ENCODE data around the gene ABCA3.
"Not testable (repeated sequence)": the region's sequence is repeated elsewhere in the genome, so short reads cannot be mapped to it uniquely, and the experiment has no call there.

The ABCA3 gene

DNA sequence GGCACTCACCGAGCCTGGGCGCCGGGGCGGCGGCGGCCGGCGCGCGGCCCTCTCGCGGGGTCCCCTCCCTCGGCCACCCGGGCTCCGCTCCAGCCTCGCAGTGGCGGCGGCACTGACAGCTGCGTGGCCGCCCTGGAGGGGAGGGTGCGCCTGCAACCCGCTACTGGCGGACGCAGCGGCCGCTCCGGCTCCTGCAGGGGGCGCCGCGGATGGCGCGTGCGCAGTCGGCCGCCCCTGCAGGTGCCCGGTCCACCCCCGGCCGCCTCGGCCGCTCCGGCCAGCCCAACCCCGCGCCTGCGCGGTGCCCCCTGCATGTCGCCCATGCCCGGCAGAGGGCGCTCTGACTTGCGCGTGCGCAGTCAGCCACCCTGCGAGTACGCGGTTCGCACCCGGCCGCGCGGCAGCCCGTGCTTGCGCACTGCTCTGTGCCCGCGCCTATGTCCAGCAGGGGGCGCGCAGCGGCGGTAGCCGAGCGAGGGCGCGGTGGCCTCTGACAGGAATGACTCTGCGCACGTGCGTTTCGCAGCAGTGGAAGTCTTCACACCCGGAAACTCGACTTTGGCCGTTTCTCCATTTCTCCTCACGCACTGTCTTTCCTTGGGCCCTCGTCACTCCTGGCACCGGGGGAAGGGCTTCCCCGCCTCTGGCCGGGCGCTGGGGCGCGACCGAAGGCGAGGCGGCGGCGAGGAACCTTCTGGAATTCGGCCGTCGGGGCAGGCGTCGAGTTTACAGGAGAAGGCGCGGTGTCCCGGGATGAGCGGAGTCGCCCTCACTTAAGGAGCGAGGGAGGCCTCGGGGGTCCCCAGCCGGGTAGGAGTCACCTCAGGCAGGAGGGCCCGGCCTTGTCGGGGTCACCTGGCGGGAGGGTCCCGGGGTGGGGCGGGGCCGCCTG, at the start of gene ABCA3:
ABCA3 (minus strand) TSS at position 165 of the 892 bp plus-strand sequence. CDS start 14,262 bp downstream, outside the sequence.
- DNase-seq: peak; percentile 95

DNA sequence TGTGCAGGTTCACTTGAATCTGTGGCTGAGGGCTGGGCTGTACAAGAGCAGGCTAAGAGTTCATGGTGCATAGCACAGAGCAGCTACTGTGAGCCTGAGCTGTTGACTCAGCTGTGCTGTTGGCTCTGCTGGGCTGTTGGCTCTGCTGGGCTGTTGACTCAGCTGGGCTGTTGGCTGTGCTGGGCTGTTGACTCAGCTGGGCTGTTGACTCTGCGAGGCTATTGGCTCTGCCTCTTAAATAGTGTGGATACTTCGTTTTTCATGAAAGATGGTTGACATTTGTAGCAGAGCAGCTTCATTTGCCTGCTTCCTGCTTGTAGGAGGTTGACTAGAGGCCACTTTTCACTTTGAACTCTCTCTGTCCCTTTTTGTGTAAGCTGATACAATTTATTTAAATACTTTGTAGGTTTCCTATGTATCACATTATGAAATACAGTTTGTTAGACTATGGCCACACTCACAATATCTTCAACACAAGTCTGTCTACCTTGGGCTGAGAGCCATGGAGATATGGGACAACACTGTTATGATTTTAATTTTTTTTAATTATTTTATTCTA, 48.4 kb upstream of the ABCA3 start:
- peak; percentile 2 for DNase-seq

DNA sequence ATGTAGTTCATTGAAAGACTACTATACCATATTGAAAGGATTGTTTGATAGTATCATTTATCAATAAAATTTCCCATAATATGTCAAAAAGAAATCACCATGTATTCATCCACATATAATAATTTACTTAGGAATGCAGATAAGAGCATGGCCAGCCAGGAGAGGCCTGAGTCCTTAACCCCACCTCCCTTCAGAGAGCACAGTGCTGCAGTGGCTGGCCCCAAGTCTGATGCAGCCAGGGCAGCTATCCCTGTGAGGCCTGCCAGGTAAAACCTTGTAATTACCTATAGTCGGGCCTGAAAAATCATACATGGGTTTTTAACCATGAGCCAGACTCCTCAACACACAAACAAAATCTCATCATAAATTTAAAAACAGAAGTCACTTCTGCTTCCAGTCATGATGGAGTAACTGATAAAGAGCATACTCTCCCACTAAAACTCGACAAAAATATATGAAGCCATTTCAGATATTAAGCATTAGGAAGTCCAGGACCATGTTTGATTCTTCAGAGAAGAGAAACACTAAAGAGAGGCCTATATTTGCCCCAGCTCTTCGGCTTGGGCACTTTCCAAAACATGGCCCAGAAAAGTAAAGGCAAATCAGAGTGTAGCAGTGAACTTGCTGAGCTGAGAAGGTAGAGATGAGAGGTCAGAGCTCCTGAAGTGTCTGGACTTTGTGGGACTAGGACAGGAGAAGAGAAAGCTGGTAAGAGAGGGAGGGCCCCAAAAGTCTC, 47.8 kb upstream of the ABCA3 start:
- no peak for DNase-seq

DNA sequence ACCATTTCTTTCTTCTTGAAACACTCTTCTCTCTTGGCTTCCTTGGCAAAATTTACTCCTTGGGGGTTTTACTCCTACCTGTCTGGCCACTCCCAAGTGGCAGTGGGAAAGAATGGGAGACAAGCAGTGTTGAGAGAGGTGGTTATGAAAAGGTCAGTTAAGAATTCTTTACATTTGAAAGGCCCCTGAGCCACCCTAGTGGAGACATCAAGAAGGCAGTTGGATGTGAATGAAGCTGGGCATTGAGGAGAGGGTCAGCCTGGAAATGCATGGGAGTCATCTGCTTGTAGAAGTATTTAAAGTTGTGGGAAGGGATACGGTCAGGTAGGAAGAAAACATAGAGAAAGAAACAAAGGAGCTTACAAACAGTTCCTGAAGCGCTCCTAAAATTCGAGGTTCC, 46.5 kb upstream of the ABCA3 start:
- no peak for DNase-seq

DNA sequence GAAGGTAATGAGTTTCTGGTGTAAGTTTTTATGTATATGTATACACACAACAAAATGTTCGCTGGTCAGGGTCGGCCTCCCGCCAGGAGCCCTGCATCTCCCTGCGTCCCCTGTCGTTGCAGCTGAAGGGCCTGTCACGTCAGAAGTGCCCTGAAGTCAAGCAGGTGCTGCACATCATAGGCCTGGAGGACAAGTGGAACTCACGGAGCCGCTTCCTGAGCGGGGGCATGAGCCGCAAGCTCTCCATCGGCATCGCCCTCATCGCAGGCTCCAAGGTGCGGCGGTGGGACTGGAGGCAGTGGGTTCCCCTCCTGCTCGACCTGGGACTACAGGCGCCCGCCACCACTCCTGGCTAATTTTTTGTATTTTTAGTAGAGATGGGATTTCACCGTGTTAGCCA, 45.5 kb upstream of the ABCA3 start:
- not testable (repeated sequence) for DNase-seq

- DNase-seq: no peak
Measured at GRCh38 chr16:2385190-2385836, 44.8 kb upstream of the ABCA3 start.

DNA sequence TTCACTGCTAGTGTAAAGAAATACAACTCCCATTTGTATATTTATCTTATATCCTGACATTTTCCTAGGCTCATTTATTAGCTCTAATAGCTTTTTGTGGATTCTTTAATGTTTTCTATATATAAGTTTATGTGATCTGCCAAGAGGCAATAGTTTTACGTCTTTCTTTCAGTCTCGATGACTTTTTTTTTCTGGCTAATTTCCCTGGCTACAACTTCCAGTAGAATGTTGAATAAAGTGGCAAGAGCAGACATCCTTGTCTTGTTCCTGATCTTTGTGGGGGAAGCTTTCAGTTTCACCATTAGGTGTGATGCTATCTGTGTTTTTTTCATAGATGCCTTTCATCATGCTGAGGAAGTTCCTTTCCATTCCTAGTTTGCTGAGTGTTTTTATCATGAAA, 43.9 kb upstream of the ABCA3 start:
- DNase-seq: no peak

- DNase-seq: no peak
Measured at GRCh38 chr16:2383501-2383900, 43.0 kb upstream of the ABCA3 start.

GRCh38 chr16:2374644-2375043, 34.1 kb upstream of the ABCA3 start:
- no peak for DNase-seq

- DNase-seq: no peak
Measured at GRCh38 chr16:2373176-2373575, 32.6 kb upstream of the ABCA3 start.

DNA sequence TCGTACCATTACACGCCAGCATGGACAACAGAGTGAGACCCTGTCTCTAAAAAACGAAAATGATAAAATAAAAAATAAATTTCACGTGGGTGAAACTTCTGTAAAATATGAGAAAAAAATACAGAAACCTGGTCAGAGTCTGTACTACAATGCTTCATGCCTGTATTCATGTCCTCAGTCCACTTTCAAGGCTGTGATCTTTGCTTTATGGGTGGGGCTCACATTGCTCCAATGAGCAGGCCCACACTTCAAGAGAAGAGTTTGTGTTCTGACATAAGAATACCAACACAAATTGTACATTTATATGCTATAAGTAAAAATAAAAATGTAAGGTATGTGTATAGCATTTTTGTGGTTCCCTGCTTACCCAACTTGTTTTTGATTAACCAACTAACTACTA, 32.2 kb upstream of the ABCA3 start:
- no peak for DNase-seq

DNA sequence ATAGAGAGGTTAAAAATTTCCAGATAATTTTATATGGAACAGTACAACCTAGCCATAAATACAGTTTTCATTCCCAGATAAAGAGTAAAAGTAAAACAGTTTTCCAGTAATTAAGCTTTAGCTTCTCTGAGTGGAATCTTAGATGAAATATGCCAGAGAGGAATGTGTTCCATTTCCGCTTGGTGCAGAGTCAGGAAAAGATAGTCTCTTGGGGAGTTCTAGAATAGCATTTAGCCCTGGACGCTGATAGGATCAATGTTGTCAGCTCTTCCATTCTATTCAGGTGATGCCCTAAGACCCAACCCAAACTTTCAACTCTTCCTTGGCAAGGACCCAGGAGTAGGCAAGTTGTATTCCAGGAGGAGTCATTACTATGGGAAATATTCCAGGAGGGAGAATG, 30.9 kb upstream of the ABCA3 start:
- no peak for DNase-seq

- no peak for DNase-seq
Measured at GRCh38 chr16:2370721-2371120, 30.2 kb upstream of the ABCA3 start.

DNA sequence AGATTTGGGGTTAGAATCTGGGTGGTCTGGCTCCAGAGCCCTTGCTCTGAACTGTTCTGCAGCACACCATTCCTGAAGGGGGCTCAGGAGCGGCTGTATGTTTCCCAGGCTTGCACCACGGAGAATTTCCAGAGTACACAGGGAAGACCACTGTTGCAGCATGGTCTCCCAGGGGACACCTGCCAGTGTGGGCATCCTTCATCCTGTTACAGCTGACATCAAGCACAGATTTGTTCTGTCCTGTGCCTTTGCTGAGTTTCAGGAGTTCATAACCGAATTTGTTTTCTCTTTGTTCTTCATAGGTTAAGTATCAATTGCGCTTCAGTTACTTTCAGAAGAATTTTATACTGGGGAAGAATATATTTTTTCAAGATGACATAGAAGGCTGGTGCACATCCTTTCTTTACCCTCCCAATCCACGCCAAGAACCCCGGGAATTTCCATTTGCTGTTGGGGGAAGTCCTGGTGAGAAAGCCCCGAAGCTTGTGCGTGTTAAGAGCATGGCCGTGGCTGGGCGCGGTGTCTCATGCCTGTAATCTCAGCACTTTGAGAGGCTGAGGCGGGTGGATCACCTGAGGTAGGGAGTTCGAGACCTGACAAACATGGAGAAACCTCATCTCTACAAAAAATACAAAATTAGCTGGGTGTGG, 26.3 kb upstream of the ABCA3 start:
- no peak for DNase-seq

DNA sequence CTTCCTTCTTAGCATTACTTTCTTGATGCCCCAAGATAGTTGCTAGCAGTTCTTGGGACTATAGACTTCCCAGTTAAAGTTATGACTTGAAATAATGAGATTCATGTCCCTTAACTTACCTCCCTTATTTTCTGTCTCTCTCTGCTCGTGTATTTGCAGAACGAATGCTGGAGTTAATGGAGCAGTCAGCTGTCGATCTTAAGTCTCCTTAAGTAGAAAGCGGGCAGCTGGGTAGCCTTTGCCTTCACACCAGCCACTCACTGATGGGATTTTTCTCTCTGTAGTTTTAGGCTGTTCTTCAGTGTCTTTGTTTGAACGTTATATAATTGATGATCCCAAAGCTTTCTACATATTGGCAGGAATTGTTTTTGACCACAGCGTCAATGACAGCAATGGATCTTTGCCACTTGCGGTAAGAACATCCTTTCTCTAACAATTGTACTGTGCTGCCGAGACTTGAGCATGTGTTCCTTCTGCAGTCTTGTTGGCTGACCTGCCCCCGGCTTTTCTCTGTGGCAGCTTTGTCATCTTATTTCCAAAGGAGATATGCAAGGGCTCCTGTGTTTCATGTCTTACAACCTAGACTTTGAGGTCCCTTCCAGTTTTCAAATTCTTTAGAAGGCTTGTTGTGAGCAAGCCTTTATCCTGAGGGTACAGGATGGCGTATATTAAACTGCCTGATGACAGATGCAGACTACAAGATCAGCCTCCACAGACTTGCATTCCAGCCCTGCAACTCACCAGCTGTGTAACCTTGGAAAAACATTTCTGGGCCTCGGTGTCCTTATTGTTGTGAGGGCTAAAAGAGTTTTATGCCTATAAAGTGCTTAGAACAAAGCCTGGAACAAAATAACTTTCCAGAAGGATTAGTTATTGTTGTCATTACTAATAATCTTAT, 25.1 kb upstream of the ABCA3 start:
- no peak for DNase-seq

GRCh38 chr16:2364638-2365210, 24.2 kb upstream of the ABCA3 start:
- DNase-seq: no peak

- DNase-seq: no peak
Measured at GRCh38 chr16:2362218-2362617, 21.7 kb upstream of the ABCA3 start.

DNA sequence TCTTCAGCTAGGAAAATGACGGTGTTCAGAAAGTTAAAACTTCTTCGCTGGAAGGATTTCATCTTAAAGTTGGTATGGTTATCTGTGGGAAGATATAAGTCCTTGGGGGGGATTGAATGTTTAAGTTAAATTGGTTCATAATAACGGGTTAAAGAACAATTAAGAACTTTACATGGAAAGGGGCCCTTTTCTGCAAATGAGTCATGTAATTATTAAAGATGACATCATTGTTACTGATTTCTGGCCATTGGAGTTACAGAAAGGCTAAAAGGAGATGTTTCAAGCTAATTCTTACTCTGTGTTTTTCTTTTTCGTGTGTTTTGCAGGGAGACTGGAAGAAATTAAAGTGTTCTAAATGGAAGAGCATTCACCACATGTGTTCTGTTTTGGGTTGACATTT, 20.6 kb upstream of the ABCA3 start:
- no peak for DNase-seq

DNA sequence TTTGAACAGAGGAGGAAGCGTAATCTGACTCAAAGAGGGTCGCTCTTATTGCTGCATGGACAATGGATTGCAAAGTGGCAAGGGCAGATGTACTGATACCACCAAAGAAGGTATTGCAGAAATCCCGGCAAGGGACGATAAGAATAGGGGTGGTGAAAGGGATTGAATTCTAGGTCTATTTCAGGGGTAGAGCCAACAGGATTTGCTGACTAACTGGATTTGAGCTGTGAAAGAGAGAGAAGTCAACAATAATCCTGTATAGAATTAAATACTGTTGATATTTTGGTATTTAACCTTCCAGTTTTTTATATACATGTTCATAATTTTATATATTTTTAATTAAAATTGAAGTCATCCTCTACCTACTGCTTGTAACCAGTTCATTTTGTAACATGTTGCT, 19.4 kb upstream of the ABCA3 start:
- DNase-seq: no peak

- DNase-seq: no peak
Measured at GRCh38 chr16:2358811-2359210, 18.3 kb upstream of the ABCA3 start.

GRCh38 chr16:2357331-2357730, 16.8 kb upstream of the ABCA3 start:
- DNase-seq: no peak

Measured in stimulated activated CD4-positive, alpha-beta T cell treated with anti-CD3 and anti-CD28 coated beads, Interleukin-1b, Interleukin-23, amount 100 ng/mL, for 48 hours (primary cell).